Ascending aorta (tissue), 2 donors: ENCODE results near the gene HEPH. TPM values are rescaled to one million over a fixed set of nuclear protein-coding genes. Genes with fewer than 3 reads are reported as not detected.

Source experiments
- DNase-seq, 2 donors: peaks; one replicate each; pipeline ENCODE4 v3.0.0-alpha.2; 2019; ENCODE audit warnings: low spot score in 2 of 2
- H3K27ac ChIP-seq, 2 donors: fragments of 200-600 bp; sonication (generic); one replicate each; pipeline ENCODE4 v1.5.1; 2016 to 2017; ENCODE audit warnings: mild to moderate bottlenecking in 1 of 2
- H3K27me3 ChIP-seq: fragments of 200-600 bp; sonication (generic); one replicate; pipeline ENCODE4 v1.5.1; 2017
- H3K36me3 ChIP-seq, 2 donors: fragments of 200-600 bp; sonication (generic); one replicate each; pipeline ENCODE4 v1.5.1; 2016
- H3K4me1 ChIP-seq, 2 donors: fragments of 200-600 bp; sonication (generic); one replicate each; pipeline ENCODE4 v1.5.1; 2016 to 2017; ENCODE audit warnings: mild to moderate bottlenecking in 1 of 2
- H3K4me3 ChIP-seq, 2 donors: fragments of 200-600 bp; sonication (generic); one replicate each; pipeline ENCODE4 v1.5.1; 2016 to 2017; ENCODE audit warnings: mild to moderate bottlenecking in 1 of 2
- H3K9me3 ChIP-seq, 2 donors: fragments of 200-600 bp; sonication (generic); one replicate each; pipeline ENCODE4 v1.5.1; 2016
- CTCF ChIP-seq, 3 experiments: fragments of 200-600 bp in 2 of 3; fragments of 450-650 bp in 1 of 3; sonication (generic) in 2 of 3; IDR thresholded peaks; one replicate each; pipeline ENCODE4 v1.5.1; 2016 to 2019; ENCODE audit warnings: antibody characterized with exemption in 3 of 3, mild to moderate bottlenecking in 1 of 3, moderate library complexity in 1 of 3
- intact Hi-C: fragments of 100-400 bp; cut with DNase I; formaldehyde crosslinking; loops from one replicate; pipeline ENCODE4 v1.15.1; 2023
- total RNA-seq: library from RNA; depleted of rRNA; stranded (reverse); fragments of >200 nt; gene quantifications from one replicate; pipeline ENCODE4 v1.1.0, GENCODE V29; 2016

HEPH gene
- total RNA-seq, 1 donor from 2014 or later = 38.8 TPM

DNA sequence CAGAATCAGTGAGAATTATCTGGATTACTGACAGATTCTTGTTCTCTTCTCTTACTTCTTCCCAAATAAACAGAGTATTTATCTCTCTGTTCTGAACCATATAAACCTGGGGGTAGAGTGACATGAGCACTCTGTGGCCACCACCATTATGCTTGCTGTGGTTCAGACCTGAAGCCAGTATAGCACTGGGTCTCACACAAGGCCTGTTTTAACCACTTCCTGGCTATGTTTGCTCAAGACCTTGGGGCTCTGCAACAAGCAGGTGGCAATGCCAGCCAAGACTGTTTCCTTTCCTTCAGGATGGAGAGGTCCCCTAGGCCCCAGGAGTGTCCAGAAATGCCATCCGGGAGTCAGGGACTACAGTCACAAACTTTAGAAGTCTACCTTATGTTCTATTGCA lies 21.7 kb upstream of the HEPH start:
- no peak for DNase-seq
- no peak overlapping the region for H3K27ac ChIP-seq
- H3K9me3 ChIP-seq = no peaks in the 10 kb centered on the region
- no peak overlapping the region for H3K4me3 ChIP-seq
- intact Hi-C loops = no loop called here
- no peak for TF ChIP-seq CTCF (IDR thresholded peaks at IDR 0.05)
- H3K36me3 ChIP-seq = no peaks in the 10 kb centered on the region
- H3K27me3 ChIP-seq = no peaks in the 10 kb centered on the region
- no peaks in the 10 kb centered on the region for H3K4me1 ChIP-seq

DNA sequence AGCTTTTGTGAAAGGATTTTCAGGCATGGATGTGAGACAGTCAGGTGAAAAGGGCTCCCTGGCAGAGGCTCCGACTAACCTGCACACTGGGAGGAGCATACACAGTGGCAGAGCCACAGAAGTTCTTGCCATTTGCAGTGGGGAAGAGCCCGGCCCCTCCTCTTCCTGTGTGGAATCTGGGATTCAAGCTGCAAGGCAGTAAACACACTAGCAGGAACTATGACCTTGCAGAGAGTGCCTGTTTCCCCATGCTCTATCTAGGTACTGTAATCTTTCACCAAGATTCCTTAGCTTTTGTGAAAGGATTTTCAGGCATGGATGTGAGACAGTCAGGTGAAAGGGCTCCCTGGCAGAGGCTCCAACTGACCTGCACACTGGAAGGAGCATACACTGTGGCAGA lies 19.8 kb upstream of the HEPH start:
- Histone ChIP-seq H3K4me3 (no peak overlapping the region), H3K27ac (no peak overlapping the region), H3K4me1 (no peaks in the 10 kb centered on the region), H3K9me3 (no peaks in the 10 kb centered on the region), H3K36me3 (no peaks in the 10 kb centered on the region), H3K27me3 (no peaks in the 10 kb centered on the region)
- intact Hi-C loops = no loop called here
- no peak for TF ChIP-seq CTCF (IDR thresholded peaks at IDR 0.05)
- DNase-seq = no peak

DNA sequence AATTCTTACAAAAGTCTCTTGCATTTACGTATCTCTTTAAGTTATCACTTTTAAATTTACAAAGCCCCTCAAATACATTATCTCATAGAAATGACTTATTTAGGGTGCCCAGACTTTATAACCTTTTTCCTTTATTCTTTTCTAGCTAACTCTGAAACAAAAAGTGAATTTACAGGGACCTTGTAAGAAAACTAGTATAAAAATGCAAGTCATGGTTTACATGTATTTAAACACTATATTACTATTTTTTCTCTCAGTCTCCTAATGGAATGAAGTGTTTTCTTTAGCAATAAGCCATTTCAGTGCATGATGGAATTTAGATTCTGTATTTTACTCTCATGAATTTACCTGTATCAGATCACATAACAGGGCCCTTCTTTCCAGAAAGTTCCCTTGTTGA lies 14.5 kb upstream of the HEPH start:
- no peak for DNase-seq
- Histone ChIP-seq H3K4me3 (no peak overlapping the region), H3K36me3 (no peaks in the 10 kb centered on the region), H3K27me3 (no peaks in the 10 kb centered on the region), H3K27ac (no peak overlapping the region), H3K4me1 (no peaks in the 10 kb centered on the region), H3K9me3 (no peaks in the 10 kb centered on the region)
- TF ChIP-seq CTCF (IDR thresholded peaks at IDR 0.05) = no peak
- intact Hi-C loops = no loop called here

GRCh38 chrX:66150163-66150562 lies 13.9 kb upstream of the HEPH start:
- no peak for TF ChIP-seq CTCF (IDR thresholded peaks at IDR 0.05)
- Histone ChIP-seq H3K27ac (no peak overlapping the region), H3K36me3 (no peaks in the 10 kb centered on the region), H3K4me1 (no peaks in the 10 kb centered on the region), H3K4me3 (no peak overlapping the region), H3K9me3 (no peaks in the 10 kb centered on the region), H3K27me3 (no peaks in the 10 kb centered on the region)
- DNase-seq = no peak
- intact Hi-C loops = no loop called here

- H3K4me3 ChIP-seq = no peak overlapping the region
- no peaks in the 10 kb centered on the region for H3K36me3 ChIP-seq
- TF ChIP-seq CTCF (IDR thresholded peaks at IDR 0.05) = no peak
- no peak for DNase-seq
- H3K27ac ChIP-seq = no peak overlapping the region
- intact Hi-C loops = loop anchor here (5.0 kb wide), 1 partner anchor 565 kb away; no protein-coding TSS in a partner anchor
- H3K4me1 ChIP-seq = no peaks in the 10 kb centered on the region
- H3K9me3 ChIP-seq = no peaks in the 10 kb centered on the region
- no peaks in the 10 kb centered on the region for H3K27me3 ChIP-seq
These were observed 1.7 kb upstream of the HEPH start for GRCh38 chrX:66162331-66162822.

- Histone ChIP-seq H3K27me3 (no peaks in the 10 kb centered on the region), H3K36me3 (no peaks in the 10 kb centered on the region), H3K27ac (peak overlapping the region; percentile 42 to 70), H3K4me3 (peak overlapping the region in 1 of 2 donors; percentile 65), H3K9me3 (no peaks in the 10 kb centered on the region), H3K4me1 (no peaks in the 10 kb centered on the region)
- no peak for DNase-seq
- no peak for TF ChIP-seq CTCF (IDR thresholded peaks at IDR 0.05)
- intact Hi-C loops = loop anchor here (5.0 kb wide), 1 partner anchor 566 kb away; no protein-coding TSS in a partner anchor
These were observed 600 bp upstream of the HEPH start for GRCh38 chrX:66163447-66163846.
